A549 (cell line): ENCODE results near the gene FAM20C. TPM values are rescaled to one million over a fixed set of nuclear protein-coding genes. Genes with fewer than 3 reads are reported as not detected.

ENCODE experiments used
- ATAC-seq, 2 experiments: fragments of 200-7000 bp in 1 of 2; fragments of >200 bp in 1 of 2; cut with Nextera tagmentation in 1 of 2; cut with Tn5 transposase in 1 of 2; 3 replicates each; pipeline versions ENCODE4 v1.8.0 to v1.9.1; 2018 to 2020; ENCODE audit warnings: mild to moderate bottlenecking in 1 of 2, moderate library complexity in 1 of 2
- CTCF ChIA-PET: fragments of 300-600 bp; sonication (Branson Sonifier 250); formaldehyde crosslinking; extraction: SDS; loops from one replicate; lab custom pipeline; 2021; ENCODE audit warnings: antibody characterized with exemption, inconsistent platforms; lab: Yijun Ruan, JAX
- POLR2A ChIA-PET: fragments of 350-600 bp; formaldehyde crosslinking; extraction: SDS; loops from one replicate; lab custom pipeline; 2021; ENCODE audit warnings: antibody characterized with exemption, inconsistent platforms; lab: Yijun Ruan, JAX
- DNase-seq, 2 experiments: peaks; one replicate each; pipeline versions ENCODE4 v3.0.0 to v3.0.0-alpha.2; 2011 to 2016; ENCODE audit warnings: low read depth in 1 of 2, low spot score in 1 of 2
- FAIRE-seq: peaks from 2 replicates; lab custom pipeline; 2011; peaks lifted over from hg19 to GRCh38; lab: Jason Lieb, UNC
- H3K27ac ChIP-seq, 2 experiments: fragments of >200 bp; sonication (Bioruptor Twin); formaldehyde crosslinking; 3 replicates each; pipeline ENCODE4 v1.5.1; 2016 to 2017
- H3K4me1 ChIP-seq: fragments of >200 bp; sonication (Bioruptor Twin); formaldehyde crosslinking; 3 replicates; pipeline ENCODE4 v1.6.1; 2016
- H3K4me2 ChIP-seq: fragments of >200 bp; sonication (Bioruptor Twin); formaldehyde crosslinking; 3 replicates; pipeline ENCODE4 v1.6.1; 2016
- H3K4me3 ChIP-seq: fragments of >200 bp; sonication (Bioruptor Twin); formaldehyde crosslinking; 3 replicates; pipeline ENCODE4 v1.5.1; 2016
- H3K9me3 ChIP-seq: fragments of >200 bp; sonication (Bioruptor Twin); formaldehyde crosslinking; 3 replicates; pipeline ENCODE4 v1.6.1; 2016
- CHD2 ChIP-seq: fragments of 150-350 bp; IDR thresholded peaks from 2 replicates; pipeline ENCODE4 v1.6.1; 2014; ENCODE audit warnings: low read length; ENCODE audit not compliant: partially characterized antibody
- CHD4 ChIP-seq: fragments of 200-600 bp; sonication (generic); IDR thresholded peaks from 2 replicates; pipeline ENCODE4 v1.6.1; 2016; ENCODE audit warnings: antibody characterized with exemption, mild to moderate bottlenecking, borderline replicate concordance
- EHF ChIP-seq: fragments of 250-450 bp; sonication (Bioruptor Pico); IDR thresholded peaks from 2 replicates; pipeline ENCODE4 v1.5.0; 2020; ENCODE audit warnings: mild to moderate bottlenecking
- EP300 ChIP-seq, 2 experiments: fragments of >200 bp; sonication (Bioruptor Twin); formaldehyde crosslinking; IDR thresholded peaks; 2 replicates in 1 of 2; 3 replicates in 1 of 2; pipeline ENCODE4 v1.6.1; 2016 to 2017
- ESRRA ChIP-seq: fragments of 150-350 bp; IDR thresholded peaks from 2 replicates; pipeline ENCODE4 v1.6.1; 2014; ENCODE audit warnings: mild to moderate bottlenecking, low read length, borderline replicate concordance
- HEYL ChIP-seq: fragments of 250-450 bp; sonication (Bioruptor Pico); IDR thresholded peaks from 2 replicates; pipeline ENCODE4 v1.8.0; 2021; ENCODE audit warnings: mild to moderate bottlenecking, moderate library complexity
- HMGXB4 ChIP-seq: fragments of 250-450 bp; sonication (Bioruptor Pico); IDR thresholded peaks from 2 replicates; pipeline ENCODE4 v1.5.0; 2021; ENCODE audit warnings: mild to moderate bottlenecking, moderate library complexity, borderline replicate concordance
- HOXB13 ChIP-seq: fragments of 250-450 bp; sonication (Bioruptor Pico); IDR thresholded peaks from 2 replicates; pipeline ENCODE4 v1.5.0; 2020; ENCODE audit warnings: low read depth, mild to moderate bottlenecking, moderate library complexity
- HOXB5 ChIP-seq: fragments of 250-450 bp; sonication (Bioruptor Pico); IDR thresholded peaks from 2 replicates; pipeline ENCODE4 v1.5.0; 2020; ENCODE audit warnings: mild to moderate bottlenecking, moderate library complexity
- JUN ChIP-seq, 2 experiments: fragments of >200 bp; sonication (Bioruptor Twin); formaldehyde crosslinking; IDR thresholded peaks; 2 replicates in 1 of 2; 3 replicates in 1 of 2; pipeline ENCODE4 v1.6.1; 2016 to 2017
- JUNB ChIP-seq: fragments of >200 bp; sonication (Bioruptor Twin); formaldehyde crosslinking; IDR thresholded peaks from 2 replicates; pipeline ENCODE4 v1.6.1; 2016
- KDM5A ChIP-seq: fragments of 200-600 bp; sonication (generic); IDR thresholded peaks from 2 replicates; pipeline ENCODE4 v1.6.1; 2016; ENCODE audit warnings: antibody characterized with exemption, mild to moderate bottlenecking
- MAFK ChIP-seq: fragments of 450-650 bp; IDR thresholded peaks from 2 replicates; pipeline ENCODE4 v1.6.1; 2014; ENCODE audit not compliant: partially characterized antibody
- MAZ ChIP-seq: fragments of 150-350 bp; IDR thresholded peaks from 2 replicates; pipeline ENCODE4 v1.6.1; 2014; ENCODE audit warnings: antibody characterized with exemption, low read depth, low read length, borderline replicate concordance
- MYC ChIP-seq: IDR thresholded peaks from 2 replicates; pipeline ENCODE4 v1.6.1; 2012; ENCODE audit warnings: mild to moderate bottlenecking, inconsistent platforms, low read length, improper control_type of control experiment, borderline replicate concordance
- NR3C1 ChIP-seq: fragments of >200 bp; sonication (Bioruptor Twin); formaldehyde crosslinking; IDR thresholded peaks from 3 replicates; pipeline ENCODE4 v1.6.1; 2017
- PHF8 ChIP-seq: fragments of 200-600 bp; sonication (generic); IDR thresholded peaks from 2 replicates; pipeline ENCODE4 v1.6.1; 2016; ENCODE audit warnings: low read depth, mild to moderate bottlenecking, antibody characterized with exemption, moderate library complexity, borderline replicate concordance
- POLR2A ChIP-seq: IDR thresholded peaks from 2 replicates; pipeline ENCODE4 v1.6.1; 2012; ENCODE audit warnings: mild to moderate bottlenecking, low read length
- POLR2AphosphoS2 ChIP-seq: conservative IDR thresholded peaks from 2 replicates; pipeline ENCODE4 v1.6.1; 2012; ENCODE audit warnings: low read length, improper control_type of control experiment, inconsistent platforms
- RAD21 ChIP-seq, 2 experiments: fragments of >200 bp in 1 of 2; sonication (Bioruptor Twin) in 1 of 2; formaldehyde crosslinking in 1 of 2; IDR thresholded peaks in 1 of 2; conservative IDR thresholded peaks in 1 of 2; 2 replicates in 1 of 2; 3 replicates in 1 of 2; pipeline ENCODE4 v1.6.1; 2012 to 2018; ENCODE audit warnings: inconsistent platforms in 1 of 2
- RNF2 ChIP-seq: fragments of 200-600 bp; sonication (generic); IDR thresholded peaks from 2 replicates; pipeline ENCODE4 v1.6.1; 2016; ENCODE audit warnings: low read depth, mild to moderate bottlenecking, antibody characterized with exemption, moderate library complexity, borderline replicate concordance
- TFCP2L1 ChIP-seq: fragments of 250-450 bp; sonication (Bioruptor Pico); IDR thresholded peaks from 2 replicates; pipeline ENCODE4 v1.5.0; 2021; ENCODE audit warnings: mild to moderate bottlenecking
- TP53 ChIP-seq: fragments of 250-450 bp; sonication (Bioruptor Pico); IDR thresholded peaks from 2 replicates; pipeline ENCODE4 v1.5.0; 2021; ENCODE audit warnings: mild to moderate bottlenecking, moderate library complexity
- ZNF302 ChIP-seq: fragments of 250-450 bp; sonication (Bioruptor Pico); IDR thresholded peaks from 2 replicates; pipeline ENCODE4 v1.9.0; 2021; ENCODE audit warnings: inconsistent platforms, mild to moderate bottlenecking, moderate library complexity
- WGBS: methylation state at CpG from one replicate; pipeline ENCODE4 v1.1.6; 2017; ENCODE audit errors: missing lambda C conversion rate; 5-methylcytosine and 5-hydroxymethylcytosine counted together
- polyA plus RNA-seq, 4 experiments: library from polyadenylated mRNA; depleted of rRNA in 3 of 4; stranded (reverse); fragments of >200 nt; fragmentation: RNase III in 1 of 4; extraction: RNeasy Plus Mini Kit Qiagen cat#74134 plus additional on column Dnase treatment in 1 of 4; gene quantifications; 2 replicates in 3 of 4; 3 replicates in 1 of 4; pipeline ENCODE4 v1.2.3, GENCODE V29; 2011 to 2017
- TF ChIP-seq, protein P1 (sequence below): fragments of >200 bp; sonication (Bioruptor Twin); formaldehyde crosslinking; IDR thresholded peaks from 3 replicates; pipeline ENCODE4 v1.6.1; 2016
- TF ChIP-seq, protein P2 (sequence below): fragments of 150-350 bp; IDR thresholded peaks from 2 replicates; pipeline ENCODE4 v1.6.1; 2014; ENCODE audit warnings: low read depth, mild to moderate bottlenecking, low read length
- TF ChIP-seq, protein P3 (sequence below): fragments of 200-600 bp; sonication (generic); IDR thresholded peaks from 2 replicates; pipeline ENCODE4 v1.6.1; 2016; ENCODE audit warnings: antibody characterized with exemption, mild to moderate bottlenecking, moderate library complexity

FAM20C gene
- polyA plus RNA-seq, 2 of the 4 experiments (the other 2 are of a cell fraction): 5.6 to 20.3 TPM

DNA sequence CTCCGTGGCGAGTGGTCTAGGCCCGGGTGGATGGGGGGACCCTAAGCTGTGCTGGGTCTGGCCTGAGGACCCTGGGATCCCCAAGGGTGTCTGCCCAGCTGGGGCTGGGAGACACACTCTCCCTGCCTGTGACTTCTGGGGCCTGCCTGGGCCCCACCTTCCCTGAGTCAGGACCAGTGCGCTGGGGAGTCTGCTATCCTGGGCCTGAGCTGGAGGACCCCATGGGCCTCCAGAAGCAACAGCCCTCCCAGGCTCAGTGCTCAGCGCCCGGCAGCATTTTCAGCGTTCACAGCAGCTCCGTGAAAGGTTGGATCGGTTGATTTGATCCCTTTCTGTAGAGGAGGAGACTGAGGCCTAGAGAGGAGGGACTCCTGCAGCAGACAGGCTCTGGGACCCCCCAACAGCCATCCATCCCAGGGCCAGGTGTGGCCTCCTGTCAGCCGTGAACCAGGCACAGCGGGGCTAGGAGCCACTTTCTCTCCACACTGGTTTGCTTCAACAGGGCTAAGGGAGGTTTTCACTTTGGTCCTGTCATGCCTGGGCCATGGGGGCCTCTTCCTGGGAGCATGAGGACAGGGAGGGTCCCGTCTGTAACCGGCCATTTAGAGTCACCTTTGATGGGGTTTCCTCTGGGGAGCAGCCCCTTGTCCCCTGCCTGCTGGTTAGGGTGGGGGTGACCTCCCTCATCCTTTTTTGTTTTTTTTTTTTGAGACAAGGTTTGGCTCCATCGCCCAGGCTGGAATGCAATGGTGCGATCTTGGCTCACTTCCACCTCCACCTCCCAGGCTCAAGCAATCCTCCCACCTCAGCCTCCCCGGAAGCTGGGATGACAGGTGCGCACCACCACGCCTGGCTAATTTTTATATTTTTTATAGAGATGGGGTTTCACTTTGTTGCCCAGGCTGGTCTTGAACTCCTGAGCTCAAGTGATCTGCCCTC lies 110.0 kb downstream of the FAM20C start:
- no peak for TF ChIP-seq ESRRA
- TF ChIP-seq POLR2AphosphoS2: no peak
- TF ChIP-seq CHD4: no peak
- no peak for TF ChIP-seq TP53 (CRISPR knock-in tag)
- TF ChIP-seq KDM5A: no peak
- TF ChIP-seq, protein P1, sequence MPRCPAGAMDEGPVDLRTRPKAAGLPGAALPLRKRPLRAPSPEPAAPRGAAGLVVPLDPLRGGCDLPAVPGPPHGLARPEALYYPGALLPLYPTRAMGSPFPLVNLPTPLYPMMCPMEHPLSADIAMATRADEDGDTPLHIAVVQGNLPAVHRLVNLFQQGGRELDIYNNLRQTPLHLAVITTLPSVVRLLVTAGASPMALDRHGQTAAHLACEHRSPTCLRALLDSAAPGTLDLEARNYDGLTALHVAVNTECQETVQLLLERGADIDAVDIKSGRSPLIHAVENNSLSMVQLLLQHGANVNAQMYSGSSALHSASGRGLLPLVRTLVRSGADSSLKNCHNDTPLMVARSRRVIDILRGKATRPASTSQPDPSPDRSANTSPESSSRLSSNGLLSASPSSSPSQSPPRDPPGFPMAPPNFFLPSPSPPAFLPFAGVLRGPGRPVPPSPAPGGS: no peak
- no peak for TF ChIP-seq CHD2
- no peak for TF ChIP-seq MAFK
- no peak for TF ChIP-seq JUNB
- TF ChIP-seq POLR2A: no peak
- TF ChIP-seq MYC: no peak
- TF ChIP-seq RNF2: no peak
- TF ChIP-seq, protein P2, sequence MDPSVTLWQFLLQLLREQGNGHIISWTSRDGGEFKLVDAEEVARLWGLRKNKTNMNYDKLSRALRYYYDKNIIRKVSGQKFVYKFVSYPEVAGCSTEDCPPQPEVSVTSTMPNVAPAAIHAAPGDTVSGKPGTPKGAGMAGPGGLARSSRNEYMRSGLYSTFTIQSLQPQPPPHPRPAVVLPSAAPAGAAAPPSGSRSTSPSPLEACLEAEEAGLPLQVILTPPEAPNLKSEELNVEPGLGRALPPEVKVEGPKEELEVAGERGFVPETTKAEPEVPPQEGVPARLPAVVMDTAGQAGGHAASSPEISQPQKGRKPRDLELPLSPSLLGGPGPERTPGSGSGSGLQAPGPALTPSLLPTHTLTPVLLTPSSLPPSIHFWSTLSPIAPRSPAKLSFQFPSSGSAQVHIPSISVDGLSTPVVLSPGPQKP: no peak
- TF ChIP-seq HOXB13: no peak
- TF ChIP-seq, protein P3, sequence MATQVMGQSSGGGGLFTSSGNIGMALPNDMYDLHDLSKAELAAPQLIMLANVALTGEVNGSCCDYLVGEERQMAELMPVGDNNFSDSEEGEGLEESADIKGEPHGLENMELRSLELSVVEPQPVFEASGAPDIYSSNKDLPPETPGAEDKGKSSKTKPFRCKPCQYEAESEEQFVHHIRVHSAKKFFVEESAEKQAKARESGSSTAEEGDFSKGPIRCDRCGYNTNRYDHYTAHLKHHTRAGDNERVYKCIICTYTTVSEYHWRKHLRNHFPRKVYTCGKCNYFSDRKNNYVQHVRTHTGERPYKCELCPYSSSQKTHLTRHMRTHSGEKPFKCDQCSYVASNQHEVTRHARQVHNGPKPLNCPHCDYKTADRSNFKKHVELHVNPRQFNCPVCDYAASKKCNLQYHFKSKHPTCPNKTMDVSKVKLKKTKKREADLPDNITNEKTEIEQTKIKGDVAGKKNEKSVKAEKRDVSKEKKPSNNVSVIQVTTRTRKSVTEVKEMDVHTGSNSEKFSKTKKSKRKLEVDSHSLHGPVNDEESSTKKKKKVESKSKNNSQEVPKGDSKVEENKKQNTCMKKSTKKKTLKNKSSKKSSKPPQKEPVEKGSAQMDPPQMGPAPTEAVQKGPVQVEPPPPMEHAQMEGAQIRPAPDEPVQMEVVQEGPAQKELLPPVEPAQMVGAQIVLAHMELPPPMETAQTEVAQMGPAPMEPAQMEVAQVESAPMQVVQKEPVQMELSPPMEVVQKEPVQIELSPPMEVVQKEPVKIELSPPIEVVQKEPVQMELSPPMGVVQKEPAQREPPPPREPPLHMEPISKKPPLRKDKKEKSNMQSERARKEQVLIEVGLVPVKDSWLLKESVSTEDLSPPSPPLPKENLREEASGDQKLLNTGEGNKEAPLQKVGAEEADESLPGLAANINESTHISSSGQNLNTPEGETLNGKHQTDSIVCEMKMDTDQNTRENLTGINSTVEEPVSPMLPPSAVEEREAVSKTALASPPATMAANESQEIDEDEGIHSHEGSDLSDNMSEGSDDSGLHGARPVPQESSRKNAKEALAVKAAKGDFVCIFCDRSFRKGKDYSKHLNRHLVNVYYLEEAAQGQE: no peak
- no peak for TF ChIP-seq MAZ
- TF ChIP-seq EHF (CRISPR knock-in tag): no peak
- no peak for TF ChIP-seq JUN (IDR thresholded peaks at IDR 0.05)
- no peak for TF ChIP-seq ZNF302 (CRISPR knock-in tag)
- TF ChIP-seq, all 56 proteins: peak for 0
- ATAC-seq (no peak), DNase-seq (no peak), FAIRE-seq (no peak)
- Histone ChIP-seq H3K4me2 (no peak overlapping the region), H3K4me1 (no peaks in the 10 kb centered on the region), H3K27ac (no peak overlapping the region), H3K9me3 (0 out of 3 replicates have a peak, but pooled peaks cover 3% of the 10 kb centered on the region), H3K4me3 (no peak overlapping the region)
- ChIA-PET POLR2A (no interaction called here), CTCF (interaction anchor here (0.9 kb wide), 1 partner anchor 20 kb away, joined by 3 read pairs; no protein-coding TSS in a partner anchor)
- WGBS: 74% methylated on average over 9 of the region's 18 CpGs

GRCh38 chr7:303425-303824 lies 111.1 kb downstream of the FAM20C start:
- DNase-seq (no peak), ATAC-seq (no peak), FAIRE-seq (no peak)
- ChIA-PET POLR2A (no interaction called here), CTCF (interaction anchor here (0.6 kb wide), 1 partner anchor 8 kb away, joined by 3 read pairs; no protein-coding TSS in a partner anchor)
- H3K4me1 ChIP-seq: no peaks in the 10 kb centered on the region
- no peak overlapping the region for H3K27ac ChIP-seq
- no peak overlapping the region for H3K4me2 ChIP-seq
- peaks cover 11% of the 10 kb centered on the region; the same call in 2 of the 3 replicates for H3K9me3 ChIP-seq
- 61% methylated on average over 10 of the region's 11 CpGs for WGBS
- H3K4me3 ChIP-seq: no peak overlapping the region
- TF ChIP-seq PHF8: no peak
- TF ChIP-seq ESRRA: no peak
- TF ChIP-seq EP300 (IDR thresholded peaks at IDR 0.05): no peak
- TF ChIP-seq EHF (CRISPR knock-in tag): no peak
- TF ChIP-seq HMGXB4 (CRISPR knock-in tag): no peak
- no peak for TF ChIP-seq CHD2
- TF ChIP-seq HEYL: no peak
- no peak for TF ChIP-seq RAD21 (conservative IDR thresholded peaks at IDR 0.05 in 1 of 2, IDR thresholded peaks at IDR 0.05 in 1 of 2)
- no peak for TF ChIP-seq NR3C1
- TF ChIP-seq HOXB13: no peak
- TF ChIP-seq HOXB5: no peak
- no peak for TF ChIP-seq RNF2
- TF ChIP-seq TFCP2L1 (CRISPR knock-in tag): no peak
- TF ChIP-seq, protein P1: no peak
